HS-5 (cell line): ENCODE results near the gene CT45A8.
"Not testable (repeated sequence)": the region's sequence is repeated elsewhere in the genome, so short reads cannot be mapped to it uniquely, and the experiment has no call there.

Experiments used
- DNase-seq: peaks from one replicate; pipeline ENCODE4 v3.0.0-alpha.2; 2012; ENCODE audit warnings: low read depth

Gene CT45A8, protein sequence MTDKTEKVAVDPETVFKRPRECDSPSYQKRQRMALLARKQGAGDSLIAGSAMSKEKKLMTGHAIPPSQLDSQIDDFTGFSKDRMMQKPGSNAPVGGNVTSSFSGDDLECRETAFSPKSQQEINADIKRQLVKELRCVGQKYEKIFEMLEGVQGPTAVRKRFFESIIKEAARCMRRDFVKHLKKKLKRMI

DNA sequence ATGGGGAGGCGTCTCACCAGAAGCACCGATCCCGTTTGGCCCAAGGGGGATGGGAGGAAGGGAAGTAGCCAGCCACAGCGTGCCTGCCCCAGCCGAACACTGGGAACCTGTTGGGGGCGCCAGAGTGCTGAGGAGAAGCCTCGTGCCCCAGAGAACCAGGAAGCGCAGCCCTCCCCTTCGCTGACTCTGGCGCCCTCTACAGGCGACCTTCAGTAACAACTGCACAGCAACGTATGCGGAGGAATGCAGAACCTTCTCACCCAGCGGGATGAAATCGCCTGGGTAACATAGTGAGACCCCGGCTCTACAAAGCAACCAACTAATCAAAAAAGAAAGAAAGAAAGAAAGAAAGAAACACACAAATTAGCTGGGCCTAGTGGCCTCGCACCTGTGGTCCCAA, at the start of gene CT45A8:
Gene CT45A8 (minus strand): TSS at position 101 of the 400 bp plus-strand sequence. CDS start 3,755 bp downstream, outside the sequence.
- DNase-seq: not testable (repeated sequence)

DNA sequence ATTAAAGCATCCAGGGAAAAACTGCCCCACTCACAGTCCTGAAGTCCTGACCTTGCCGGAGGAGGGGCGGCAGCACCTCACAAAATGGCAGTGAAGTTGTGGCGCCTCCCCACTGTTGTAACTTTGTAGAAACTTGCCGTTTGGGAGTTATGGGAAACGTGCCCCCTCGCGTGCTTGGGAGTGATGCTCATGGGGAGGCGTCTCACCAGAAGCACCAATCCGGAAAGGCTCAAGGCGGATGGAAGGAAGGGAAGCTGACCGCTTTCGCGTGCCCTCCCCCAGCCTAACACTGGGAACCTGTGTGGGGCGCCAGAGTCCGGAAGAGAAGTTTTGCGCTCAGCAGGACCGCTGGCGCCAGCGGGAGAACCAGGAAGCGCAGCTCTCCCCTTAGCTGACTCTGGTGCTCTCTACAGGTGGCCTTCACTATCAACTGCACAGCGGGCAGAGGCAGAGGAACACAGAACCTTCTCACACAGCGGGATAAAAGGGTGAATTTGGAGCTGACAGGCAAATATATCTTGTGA, 39.0 kb upstream of the CT45A8 start, which contains the start of the genes CT45A10 and SAGE1:
Gene CT45A10 (minus strand): TSS at position 151 of the 524 bp plus-strand sequence. CDS start 8,100 bp downstream, outside the sequence.
Gene SAGE1 (plus strand): TSS at position 423 of the 524 bp plus-strand sequence. CDS start 2,527 bp downstream, outside the sequence.
- DNase-seq: no peak

DNA sequence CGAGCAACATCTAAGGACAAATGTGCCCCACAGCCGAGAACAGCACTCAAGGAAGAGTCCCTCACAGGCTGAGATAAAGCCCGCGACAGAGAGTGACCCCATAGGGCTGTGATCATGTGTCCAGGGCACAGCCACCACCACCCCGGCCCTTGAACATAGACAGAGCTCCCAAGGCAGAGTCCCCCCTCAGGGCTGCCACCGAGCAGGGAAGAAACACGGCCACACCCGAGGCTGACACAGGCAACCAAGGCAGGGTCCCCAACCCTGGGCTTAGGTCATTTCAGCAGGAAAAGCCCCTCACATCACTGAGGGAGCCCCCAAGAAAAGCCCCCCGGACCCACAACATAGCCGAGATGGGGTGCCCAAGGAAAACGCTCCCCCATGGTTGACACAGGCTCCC, 38.4 kb upstream of the CT45A8 start:
- no peak for DNase-seq

DNA sequence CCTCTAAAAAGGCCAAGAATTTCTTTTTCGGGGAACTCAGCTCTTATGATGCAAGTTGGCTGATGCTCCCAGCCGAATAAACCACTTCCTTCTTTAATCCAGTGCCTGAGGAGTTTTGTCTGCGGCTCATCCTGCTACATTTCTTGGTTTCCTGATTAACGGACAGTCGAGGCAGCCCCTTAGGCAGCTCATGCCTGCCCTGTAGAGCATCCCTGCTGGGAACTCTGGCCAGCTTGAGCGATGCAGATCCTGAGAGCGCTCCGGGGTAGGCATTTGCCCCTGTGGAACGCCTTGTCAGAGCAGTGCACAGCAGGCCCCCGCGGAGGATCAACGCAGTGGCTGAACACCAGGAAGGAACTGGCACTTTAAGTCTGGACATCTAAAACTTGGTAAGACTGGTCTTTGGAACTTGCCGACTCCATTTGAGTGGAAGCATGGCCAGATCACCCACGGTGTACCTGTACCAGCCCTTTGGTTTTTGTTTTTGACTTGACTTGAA, 35.8 kb upstream of the CT45A8 start:
- DNase-seq: no peak

DNA sequence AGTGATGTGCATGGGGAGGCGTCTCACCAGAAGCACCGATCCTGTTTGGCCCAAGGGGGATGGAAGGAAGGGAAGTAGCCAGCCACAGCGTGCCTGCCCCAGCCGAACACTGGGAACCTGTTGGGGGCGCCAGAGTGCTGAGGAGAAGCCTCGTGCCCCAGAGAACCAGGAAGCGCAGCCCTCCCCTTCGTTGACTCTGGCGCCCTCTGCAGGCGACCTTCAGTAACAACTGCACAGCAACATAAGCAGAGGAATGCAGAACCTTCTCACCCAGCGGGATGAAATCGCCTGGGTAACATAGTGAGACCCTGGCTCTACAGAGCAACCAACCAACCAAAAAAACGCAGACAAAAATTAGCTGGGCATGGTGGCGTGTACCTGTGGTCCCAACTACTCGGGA, 34.6 kb upstream of the CT45A8 start:
- not testable (repeated sequence) for DNase-seq

DNA sequence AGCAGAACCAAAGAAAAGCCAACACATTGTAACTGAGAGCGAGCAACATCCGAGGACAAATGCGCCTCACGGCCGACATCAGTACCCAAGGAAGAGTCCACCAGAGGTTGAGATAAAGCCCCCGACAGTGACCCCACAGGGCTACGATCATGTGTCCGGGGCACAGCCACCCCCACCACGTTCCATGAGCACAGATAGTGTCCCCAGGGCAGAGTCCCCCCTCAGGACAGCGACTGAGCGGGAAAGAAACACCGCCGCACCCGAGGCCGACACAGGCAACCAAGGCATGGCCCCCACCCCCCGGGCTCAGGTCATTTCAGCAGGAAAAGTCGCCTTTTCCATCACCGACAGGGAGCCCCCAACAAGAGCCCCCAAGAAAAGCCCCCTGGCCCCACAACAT, 33.9 kb upstream of the CT45A8 start:
- not testable (repeated sequence) for DNase-seq

DNA sequence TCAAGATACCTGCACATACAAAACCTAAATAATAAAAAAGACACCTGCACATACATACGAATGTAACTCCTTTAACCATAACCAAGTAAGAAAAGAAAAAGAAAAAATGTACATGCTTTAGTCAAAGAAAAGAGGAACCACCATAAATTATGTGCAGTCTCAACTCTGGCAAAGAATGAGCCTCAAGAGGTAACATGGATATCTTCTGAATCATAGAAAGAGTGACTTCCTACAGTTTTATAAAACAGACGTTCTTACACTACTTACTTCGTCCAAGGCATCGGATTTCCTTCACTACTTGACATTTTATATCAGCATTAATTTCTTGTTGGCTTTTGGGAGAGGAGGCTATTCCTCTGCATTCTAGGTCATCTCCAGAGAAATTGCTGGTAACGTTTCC, 28.4 kb upstream of the CT45A8 start:
- not testable (repeated sequence) for DNase-seq

DNA sequence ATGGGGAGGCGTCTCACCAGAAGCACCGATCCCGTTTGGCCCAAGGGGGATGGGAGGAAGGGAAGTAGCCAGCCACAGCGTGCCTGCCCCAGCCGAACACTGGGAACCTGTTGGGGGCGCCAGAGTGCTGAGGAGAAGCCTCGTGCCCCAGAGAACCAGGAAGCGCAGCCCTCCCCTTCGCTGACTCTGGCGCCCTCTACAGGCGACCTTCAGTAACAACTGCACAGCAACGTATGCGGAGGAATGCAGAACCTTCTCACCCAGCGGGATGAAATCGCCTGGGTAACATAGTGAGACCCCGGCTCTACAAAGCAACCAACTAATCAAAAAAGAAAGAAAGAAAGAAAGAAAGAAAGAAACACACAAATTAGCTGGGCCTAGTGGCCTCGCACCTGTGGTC, 17.4 kb upstream of the CT45A8 start, which contains the start of gene CT45A9:
Gene CT45A9 (minus strand): TSS at position 101 of the 400 bp plus-strand sequence. CDS start 3,751 bp downstream, outside the sequence.
- DNase-seq: not testable (repeated sequence)

DNA sequence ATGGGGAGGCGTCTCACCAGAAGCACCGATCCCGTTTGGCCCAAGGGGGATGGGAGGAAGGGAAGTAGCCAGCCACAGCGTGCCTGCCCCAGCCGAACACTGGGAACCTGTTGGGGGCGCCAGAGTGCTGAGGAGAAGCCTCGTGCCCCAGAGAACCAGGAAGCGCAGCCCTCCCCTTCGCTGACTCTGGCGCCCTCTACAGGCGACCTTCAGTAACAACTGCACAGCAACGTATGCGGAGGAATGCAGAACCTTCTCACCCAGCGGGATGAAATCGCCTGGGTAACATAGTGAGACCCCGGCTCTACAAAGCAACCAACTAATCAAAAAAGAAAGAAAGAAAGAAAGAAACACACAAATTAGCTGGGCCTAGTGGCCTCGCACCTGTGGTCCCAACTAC, 17.2 kb downstream of the CT45A8 start, which contains the start of gene CT45A7:
Gene CT45A7 (minus strand): TSS at position 101 of the 400 bp plus-strand sequence. CDS start 3,747 bp downstream, outside the sequence.
- not testable (repeated sequence) for DNase-seq

DNA sequence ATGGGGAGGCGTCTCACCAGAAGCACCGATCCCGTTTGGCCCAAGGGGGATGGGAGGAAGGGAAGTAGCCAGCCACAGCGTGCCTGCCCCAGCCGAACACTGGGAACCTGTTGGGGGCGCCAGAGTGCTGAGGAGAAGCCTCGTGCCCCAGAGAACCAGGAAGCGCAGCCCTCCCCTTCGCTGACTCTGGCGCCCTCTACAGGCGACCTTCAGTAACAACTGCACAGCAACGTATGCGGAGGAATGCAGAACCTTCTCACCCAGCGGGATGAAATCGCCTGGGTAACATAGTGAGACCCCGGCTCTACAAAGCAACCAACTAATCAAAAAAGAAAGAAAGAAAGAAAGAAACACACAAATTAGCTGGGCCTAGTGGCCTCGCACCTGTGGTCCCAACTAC, 34.4 kb downstream of the CT45A8 start, which contains the start of gene CT45A2:
Gene CT45A2 (minus strand): TSS at position 101 of the 400 bp plus-strand sequence. CDS start 3,747 bp downstream, outside the sequence.
- DNase-seq: not testable (repeated sequence)

DNA sequence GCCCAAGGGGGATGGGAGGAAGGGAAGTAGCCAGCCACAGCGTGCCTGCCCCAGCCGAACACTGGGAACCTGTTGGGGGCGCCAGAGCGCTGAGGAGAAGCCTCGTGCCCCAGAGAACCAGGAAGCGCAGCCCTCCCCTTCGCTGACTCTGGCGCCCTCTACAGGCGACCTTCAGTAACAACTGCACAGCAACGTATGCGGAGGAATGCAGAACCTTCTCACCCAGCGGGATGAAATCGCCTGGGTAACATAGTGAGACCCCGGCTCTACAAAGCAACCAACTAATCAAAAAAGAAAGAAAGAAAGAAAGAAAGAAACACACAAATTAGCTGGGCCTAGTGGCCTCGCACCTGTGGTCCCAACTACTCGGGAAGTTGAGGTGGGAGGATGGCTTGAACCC, 51.7 kb downstream of the CT45A8 start, which contains the start of gene CT45A6:
Gene CT45A6 (minus strand): TSS at position 101 of the 400 bp plus-strand sequence. CDS start 3,794 bp downstream, outside the sequence.
- DNase-seq: not testable (repeated sequence)
